Prostate gland (tissue), 2 donors: ENCODE measurements around the gene PNKP. TPM values are rescaled to one million over a fixed set of nuclear protein-coding genes. Genes with fewer than 3 reads are reported as not detected.
A peak's percentile ranks its signal among the peaks of the same experiment; 100 is the strongest.

ENCODE experiments used
- DNase-seq: peaks from one replicate; pipeline ENCODE4 v3.0.0-alpha.2; 2019; ENCODE audit warnings: low spot score
- H3K27ac ChIP-seq, 2 donors: fragments of 200-600 bp; sonication (generic); 2 replicates each; pipeline ENCODE4 v1.5.1; 2017 to 2019
- H3K27me3 ChIP-seq: fragments of 200-600 bp; sonication (generic); replicated peaks from 2 replicates; pipeline ENCODE4 v1.5.1; 2019; ENCODE audit not compliant: insufficient read depth
- H3K36me3 ChIP-seq, 2 donors: fragments of 200-600 bp; sonication (generic); 1 replicate in 1 of 2; 2 replicates in 1 of 2; pipeline versions ENCODE4 v1.5.1 to v1.8.1; 2017 to 2019
- H3K4me1 ChIP-seq: fragments of 200-600 bp; sonication (generic); replicated peaks from 2 replicates; pipeline ENCODE4 v1.5.1; 2019
- H3K4me3 ChIP-seq, 2 donors: fragments of 200-600 bp; sonication (generic); 2 replicates each; pipeline ENCODE4 v1.5.1; 2017 to 2019
- H3K9me3 ChIP-seq: fragments of 200-600 bp; sonication (generic); 2 replicates; pipeline ENCODE4 v1.5.1; 2017
- CTCF ChIP-seq, 4 experiments: fragments of 200-600 bp in 2 of 4; fragments of 450-650 bp in 2 of 4; sonication (generic) in 2 of 4; IDR thresholded peaks; 1 replicate in 3 of 4; 2 replicates in 1 of 4; pipeline ENCODE4 v1.5.1; 2016 to 2019; ENCODE audit warnings: antibody characterized with exemption in 4 of 4, mild to moderate bottlenecking in 2 of 4, moderate library complexity in 2 of 4
- POLR2A ChIP-seq: fragments of 450-650 bp; IDR thresholded peaks from one replicate; pipeline ENCODE4 v1.6.1; 2016; ENCODE audit warnings: antibody characterized with exemption, mild to moderate bottlenecking
- POLR2AphosphoS5 ChIP-seq: sonication (generic); formaldehyde crosslinking; IDR thresholded peaks from one replicate; pipeline ENCODE4 v1.6.1; 2017; ENCODE audit warnings: antibody characterized with exemption
- WGBS: methylation state at CpG from one replicate; pipeline ENCODE4 v1.1.5; 2018; 5-methylcytosine and 5-hydroxymethylcytosine counted together
- intact Hi-C: fragments of 100-400 bp; cut with DNase I; formaldehyde crosslinking; loops from one replicate; pipeline ENCODE4 v1.14.2; 2022
- total RNA-seq, 2 donors: library from RNA; depleted of rRNA; stranded (reverse); fragments of >200 nt; gene quantifications; one replicate each; pipeline ENCODE4 v1.1.0, GENCODE V29; 2016

PNKP gene
- total RNA-seq, 2 donors from 2014 or later = 64.9 to 128 TPM

DNA sequence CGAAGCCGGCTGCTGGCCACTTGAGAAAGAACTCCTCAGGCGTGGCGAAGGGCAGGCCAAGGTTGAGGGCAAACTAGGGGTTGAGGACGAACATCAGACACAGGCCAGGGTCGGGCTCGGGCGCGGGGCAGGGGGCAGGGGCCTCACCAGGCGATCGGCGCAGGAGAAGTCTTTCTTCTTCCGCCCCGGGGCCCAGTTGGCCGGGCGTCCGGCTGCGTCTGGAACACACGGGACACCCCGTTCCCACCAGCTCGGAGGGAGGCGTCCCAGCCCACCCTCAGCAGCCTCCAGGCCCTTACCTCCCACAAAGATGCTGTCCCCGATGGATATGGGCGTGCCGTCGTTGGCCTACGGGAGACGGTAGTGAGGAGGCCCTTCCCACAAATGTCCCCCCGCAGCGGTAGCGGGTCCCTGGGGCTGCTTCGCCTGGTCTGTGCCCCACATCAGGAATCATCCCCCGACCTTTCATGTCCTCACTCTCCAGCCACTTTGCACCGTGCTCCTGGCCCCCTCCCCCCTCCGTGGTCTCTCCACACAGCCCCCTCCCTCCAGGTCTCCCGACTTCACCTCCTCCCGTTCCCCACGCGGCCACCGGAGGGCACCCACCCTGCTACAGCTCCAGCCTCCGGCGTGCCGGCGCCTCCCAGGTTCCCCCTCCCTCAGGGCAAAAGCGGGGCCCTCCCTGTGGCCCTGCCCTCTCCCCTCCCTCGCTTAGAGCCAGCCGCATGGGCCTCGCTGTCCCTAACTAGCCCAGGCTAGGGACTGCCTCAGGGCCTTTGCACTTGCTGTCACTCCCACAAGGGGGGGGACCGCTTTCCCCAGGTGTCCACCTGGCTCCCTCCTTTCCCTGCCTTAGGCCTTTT lies 4.8 kb downstream of the PNKP start:
- Histone ChIP-seq H3K27ac (peak overlapping the region; percentile 81 to 93), H3K36me3 (peaks cover 0 to 17% of the 10 kb centered on the region in 2 donors), H3K4me3 (no peak overlapping the region), H3K4me1 (peaks cover 13% of the 10 kb centered on the region), H3K27me3 (no peaks in the 10 kb centered on the region), H3K9me3 (no peaks in the 10 kb centered on the region)
- intact Hi-C loops = no loop called here
- no peak for TF ChIP-seq CTCF (IDR thresholded peaks at IDR 0.05)
- no peak for TF ChIP-seq POLR2A
- TF ChIP-seq POLR2AphosphoS5 = no peak
- no peak for DNase-seq
- WGBS = 76% methylated on average over 49 of the region's 49 CpGs

DNA sequence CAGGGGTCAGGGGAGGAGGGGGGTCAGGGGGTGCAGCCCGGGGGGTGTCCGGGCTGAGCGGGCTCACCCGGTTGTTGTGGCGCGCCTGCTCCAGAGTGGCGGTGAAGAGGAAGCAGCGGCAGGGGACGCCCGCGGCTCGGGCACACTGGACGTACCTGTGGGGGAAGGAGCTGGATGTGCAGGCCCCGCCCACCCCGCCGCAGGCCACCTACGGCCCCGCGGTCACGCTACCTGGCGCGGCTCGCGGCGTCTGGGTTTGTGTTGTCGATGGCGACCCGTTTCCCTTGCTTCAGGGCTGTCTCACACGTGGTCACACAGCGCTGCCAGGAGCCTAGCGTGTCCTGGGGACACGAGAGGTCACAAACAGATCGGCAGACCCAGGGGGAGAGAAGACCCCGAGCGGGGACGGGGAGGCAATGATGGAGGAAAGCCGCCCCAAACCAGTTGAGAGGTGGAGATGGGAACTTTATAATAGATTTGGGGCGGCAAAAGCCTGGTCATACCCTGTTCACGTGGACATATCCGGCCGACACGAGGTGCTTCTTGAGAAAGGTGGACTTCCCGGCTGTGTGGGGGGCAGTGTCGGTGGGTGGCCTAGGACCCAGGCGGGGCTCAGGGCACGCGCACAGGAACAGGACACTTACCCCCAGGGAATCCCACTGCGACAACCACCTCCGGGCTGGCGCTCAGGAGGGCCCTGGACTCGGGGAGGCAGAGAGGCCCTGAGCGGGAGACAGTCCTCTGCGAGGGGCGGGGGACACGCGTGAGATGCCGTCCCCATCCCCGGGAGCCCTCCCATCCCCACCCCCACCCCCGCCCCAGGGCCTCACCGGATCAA lies 5.6 kb downstream of the PNKP start:
- H3K27ac ChIP-seq = peak overlapping the region; percentile 81 to 93
- no peaks in the 10 kb centered on the region for H3K9me3 ChIP-seq
- H3K36me3 ChIP-seq = peaks cover 2 to 26% of the 10 kb centered on the region in 2 donors
- peaks cover 13% of the 10 kb centered on the region for H3K4me1 ChIP-seq
- no peaks in the 10 kb centered on the region for H3K27me3 ChIP-seq
- peak; percentile 45 for DNase-seq
- TF ChIP-seq CTCF (IDR thresholded peaks at IDR 0.05) = no peak
- no peak for TF ChIP-seq POLR2AphosphoS5
- no peak for TF ChIP-seq POLR2A
- WGBS = 78% methylated on average over 44 of the region's 60 CpGs
- H3K4me3 ChIP-seq = peak overlapping the region; percentile 8 to 16
- intact Hi-C loops = no loop called here

GRCh38 chr19:49861107-49861506 lies 6.3 kb downstream of the PNKP start:
- H3K27ac ChIP-seq = peak overlapping the region; percentile 81 to 93
- peak; percentile 81 for DNase-seq
- peaks cover 7% of the 10 kb centered on the region for H3K4me1 ChIP-seq
- TF ChIP-seq POLR2A = no peak
- TF ChIP-seq CTCF (IDR thresholded peaks at IDR 0.05) = no peak
- TF ChIP-seq POLR2AphosphoS5 = peak; percentile 51
- intact Hi-C loops = no loop called here
- no peaks in the 10 kb centered on the region for H3K9me3 ChIP-seq
- no peaks in the 10 kb centered on the region for H3K27me3 ChIP-seq
- H3K36me3 ChIP-seq = peaks cover 2 to 32% of the 10 kb centered on the region in 2 donors
- peak overlapping the region; percentile 8 to 16 for H3K4me3 ChIP-seq
- WGBS = 17% methylated on average over 13 of the region's 13 CpGs

DNA sequence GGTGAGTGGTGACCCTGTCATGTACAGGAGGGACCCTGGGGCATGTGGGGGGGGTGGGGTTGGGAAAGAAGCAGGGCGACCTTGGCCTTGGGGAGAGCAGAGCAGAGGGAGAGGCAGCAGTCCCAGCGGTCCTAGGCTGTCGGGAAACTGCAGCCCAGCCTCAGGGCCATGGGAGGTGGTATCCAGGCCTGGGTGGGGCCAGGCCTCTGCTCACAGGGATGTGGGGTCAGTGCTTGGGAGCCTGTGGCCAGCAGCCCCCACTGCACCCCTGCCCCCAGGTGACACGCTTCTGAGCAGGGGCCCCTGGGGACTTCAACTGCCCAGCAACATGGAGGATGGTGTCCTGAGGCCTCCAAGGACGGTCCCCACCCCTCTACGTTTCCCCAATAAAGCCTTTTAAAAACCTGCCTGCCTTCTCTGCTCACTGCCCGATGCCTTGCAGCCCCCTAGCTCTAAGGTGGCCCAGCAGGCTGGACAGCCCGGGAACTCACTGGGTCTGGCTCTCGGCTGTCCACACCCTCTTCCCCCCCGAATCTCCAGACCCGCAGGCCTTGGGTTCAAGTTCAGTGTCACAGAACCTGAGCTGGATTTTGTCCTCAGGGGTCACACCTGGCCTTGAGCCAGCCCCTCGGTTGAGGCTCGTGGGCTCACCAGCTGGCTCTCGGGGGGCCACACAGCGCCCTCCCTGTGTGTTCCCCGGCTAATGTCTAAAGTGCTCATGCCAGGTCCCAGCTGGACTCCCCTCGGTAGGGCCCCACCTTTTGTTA lies 6.9 kb downstream of the PNKP start:
- WGBS = 59% methylated on average over 17 of the region's 17 CpGs
- Histone ChIP-seq H3K9me3 (no peaks in the 10 kb centered on the region), H3K4me1 (peaks cover 7% of the 10 kb centered on the region), H3K27me3 (no peaks in the 10 kb centered on the region), H3K4me3 (peak overlapping the region; percentile 8 to 16), H3K27ac (peak overlapping the region; percentile 81 to 93), H3K36me3 (peaks cover 2 to 34% of the 10 kb centered on the region in 2 donors)
- intact Hi-C loops = no loop called here
- DNase-seq = no peak
- TF ChIP-seq POLR2AphosphoS5 (no peak), POLR2A (no peak), CTCF (IDR thresholded peaks at IDR 0.05) (no peak)
